ENCODE results near the gene THADA. TPM values are rescaled to one million over a fixed set of nuclear protein-coding genes. Genes with fewer than 3 reads are reported as not detected.
A peak's percentile ranks its signal among the peaks of the same experiment; 100 is the strongest.

The THADA gene
- total and polyA plus RNA-seq, 2 donors (not counting 1 experiment from before 2014, with no cell fraction given): 9.2 to 36.2 TPM

DNA sequence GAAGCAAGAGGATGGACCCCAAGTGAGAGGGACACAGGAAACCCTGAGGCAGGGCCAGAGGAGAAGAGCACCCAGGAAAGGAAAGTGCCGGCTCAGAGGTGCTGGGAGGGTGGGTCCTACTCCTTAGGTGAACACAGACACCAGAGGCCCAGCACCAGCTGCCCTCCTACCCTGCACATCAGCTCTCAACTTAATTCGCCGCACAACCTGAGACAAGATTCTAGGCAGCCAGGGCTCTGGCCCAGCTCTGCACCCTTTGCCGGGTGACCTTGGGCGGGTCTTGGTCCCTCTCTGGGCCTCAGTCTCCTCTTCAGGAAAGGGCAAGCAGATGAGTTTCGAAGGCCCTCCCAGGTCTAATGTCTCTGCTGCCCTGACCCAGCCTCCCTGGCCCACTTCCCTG is 397.6 kb downstream of the THADA start:
- Histone ChIP-seq H4K20me1 (ENCODE audit: control insufficient read depth, extremely low read depth, insufficient read depth, low read length) (no peaks in the 10 kb centered on the region), H3K79me2 (ENCODE audit: control insufficient read depth, insufficient read depth, low read length) (no peaks in the 10 kb centered on the region), H3K27me3 (ENCODE audit: control insufficient read depth, insufficient read depth, low read length) (no peaks in the 10 kb centered on the region), H3K4me3 (replicated peaks in 1 of 4; ENCODE audit: control extremely low read depth in 1 of 4, insufficient read depth in 1 of 4, low read depth in 3 of 4, low read length in 4 of 4) (no peak overlapping the region), H2AFZ (ENCODE audit: low read length) (no peak overlapping the region), H3K36me3 (ENCODE audit: control insufficient read depth, insufficient read depth, low read length) (no peaks in the 10 kb centered on the region), H3K9ac (ENCODE audit: insufficient read depth, low read length) (no peak overlapping the region), H3K27ac (ENCODE audit: insufficient read depth, low read length) (no peak overlapping the region), H3K4me1 (ENCODE audit: control insufficient read depth, extremely low read depth, insufficient read depth, low read length) (no peaks in the 10 kb centered on the region), H3K4me2 (ENCODE audit: extremely low read depth, insufficient read depth, low read length) (no peak overlapping the region), H3K9me3 (ENCODE audit: control insufficient read depth, insufficient read depth, low read depth, low read length) (no peaks in the 10 kb centered on the region)
- TF ChIP-seq EZH2 (IDR thresholded peaks at IDR 0.05; ENCODE audit: low read length, missing control alignments) (no peak), CTCF (conservative IDR thresholded peaks at IDR 0.05 in 1 of 2, IDR thresholded peaks at IDR 0.05 in 1 of 2; ENCODE audit: low read depth in 1 of 2, low read length in 2 of 2) (no peak)
- no peak for DNase-seq (ENCODE audit: low read depth in 2 of 2)

- H3K4me2 ChIP-seq (ENCODE audit: extremely low read depth, insufficient read depth, low read length): no peak overlapping the region
- H2AFZ ChIP-seq (ENCODE audit: low read length): no peak overlapping the region
- no peaks in the 10 kb centered on the region for H4K20me1 ChIP-seq (ENCODE audit: control insufficient read depth, extremely low read depth, insufficient read depth, low read length)
- no peaks in the 10 kb centered on the region for H3K4me1 ChIP-seq (ENCODE audit: control insufficient read depth, extremely low read depth, insufficient read depth, low read length)
- no peak for DNase-seq (ENCODE audit: low read depth in 2 of 2)
- H3K27me3 ChIP-seq (ENCODE audit: control insufficient read depth, insufficient read depth, low read length): no peaks in the 10 kb centered on the region
- H3K27ac ChIP-seq (ENCODE audit: insufficient read depth, low read length): no peak overlapping the region
- no peaks in the 10 kb centered on the region for H3K36me3 ChIP-seq (ENCODE audit: control insufficient read depth, insufficient read depth, low read length)
- H3K9ac ChIP-seq (ENCODE audit: insufficient read depth, low read length): no peak overlapping the region
- no peak for TF ChIP-seq CTCF (conservative IDR thresholded peaks at IDR 0.05 in 1 of 2, IDR thresholded peaks at IDR 0.05 in 1 of 2; ENCODE audit: low read depth in 1 of 2, low read length in 2 of 2)
- no peak for TF ChIP-seq EZH2 (IDR thresholded peaks at IDR 0.05; ENCODE audit: low read length, missing control alignments)
- H3K79me2 ChIP-seq (ENCODE audit: control insufficient read depth, insufficient read depth, low read length): no peaks in the 10 kb centered on the region
- no peaks in the 10 kb centered on the region for H3K9me3 ChIP-seq (ENCODE audit: control insufficient read depth, insufficient read depth, low read depth, low read length)
- no peak overlapping the region for H3K4me3 ChIP-seq (replicated peaks in 1 of 4; ENCODE audit: control extremely low read depth in 1 of 4, insufficient read depth in 1 of 4, low read depth in 3 of 4, low read length in 4 of 4)
Observed at GRCh38 chr2:43197588-43197896, 398.3 kb downstream of the THADA start.

GRCh38 chr2:43196768-43197587 is 398.9 kb downstream of the THADA start:
- no peak overlapping the region for H3K9ac ChIP-seq (ENCODE audit: insufficient read depth, low read length)
- H3K9me3 ChIP-seq (ENCODE audit: control insufficient read depth, insufficient read depth, low read depth, low read length): no peaks in the 10 kb centered on the region
- no peaks in the 10 kb centered on the region for H4K20me1 ChIP-seq (ENCODE audit: control insufficient read depth, extremely low read depth, insufficient read depth, low read length)
- H3K27me3 ChIP-seq (ENCODE audit: control insufficient read depth, insufficient read depth, low read length): no peaks in the 10 kb centered on the region
- H3K4me1 ChIP-seq (ENCODE audit: control insufficient read depth, extremely low read depth, insufficient read depth, low read length): no peaks in the 10 kb centered on the region
- no peak for TF ChIP-seq EZH2 (IDR thresholded peaks at IDR 0.05; ENCODE audit: low read length, missing control alignments)
- TF ChIP-seq CTCF (conservative IDR thresholded peaks at IDR 0.05 in 1 of 2, IDR thresholded peaks at IDR 0.05 in 1 of 2; ENCODE audit: low read depth in 1 of 2, low read length in 2 of 2): no peak
- H3K79me2 ChIP-seq (ENCODE audit: control insufficient read depth, insufficient read depth, low read length): no peaks in the 10 kb centered on the region
- no peak overlapping the region for H3K27ac ChIP-seq (ENCODE audit: insufficient read depth, low read length)
- no peak overlapping the region for H2AFZ ChIP-seq (ENCODE audit: low read length)
- H3K4me3 ChIP-seq (replicated peaks in 1 of 4; ENCODE audit: control extremely low read depth in 1 of 4, insufficient read depth in 1 of 4, low read depth in 3 of 4, low read length in 4 of 4): no peak overlapping the region
- peak in 1 of 2 donors; percentile 36 for DNase-seq (ENCODE audit: low read depth in 2 of 2)
- H3K36me3 ChIP-seq (ENCODE audit: control insufficient read depth, insufficient read depth, low read length): no peaks in the 10 kb centered on the region
- H3K4me2 ChIP-seq (ENCODE audit: extremely low read depth, insufficient read depth, low read length): no peak overlapping the region
